ENCODE measurements around the gene FBXO38. TPM values are rescaled to one million over a fixed set of nuclear protein-coding genes. Genes with fewer than 3 reads are reported as not detected.

FBXO38 gene
- polyA plus RNA-seq, 3 donors, result 6.8 to 22.1 (median 14.8) TPM

DNA sequence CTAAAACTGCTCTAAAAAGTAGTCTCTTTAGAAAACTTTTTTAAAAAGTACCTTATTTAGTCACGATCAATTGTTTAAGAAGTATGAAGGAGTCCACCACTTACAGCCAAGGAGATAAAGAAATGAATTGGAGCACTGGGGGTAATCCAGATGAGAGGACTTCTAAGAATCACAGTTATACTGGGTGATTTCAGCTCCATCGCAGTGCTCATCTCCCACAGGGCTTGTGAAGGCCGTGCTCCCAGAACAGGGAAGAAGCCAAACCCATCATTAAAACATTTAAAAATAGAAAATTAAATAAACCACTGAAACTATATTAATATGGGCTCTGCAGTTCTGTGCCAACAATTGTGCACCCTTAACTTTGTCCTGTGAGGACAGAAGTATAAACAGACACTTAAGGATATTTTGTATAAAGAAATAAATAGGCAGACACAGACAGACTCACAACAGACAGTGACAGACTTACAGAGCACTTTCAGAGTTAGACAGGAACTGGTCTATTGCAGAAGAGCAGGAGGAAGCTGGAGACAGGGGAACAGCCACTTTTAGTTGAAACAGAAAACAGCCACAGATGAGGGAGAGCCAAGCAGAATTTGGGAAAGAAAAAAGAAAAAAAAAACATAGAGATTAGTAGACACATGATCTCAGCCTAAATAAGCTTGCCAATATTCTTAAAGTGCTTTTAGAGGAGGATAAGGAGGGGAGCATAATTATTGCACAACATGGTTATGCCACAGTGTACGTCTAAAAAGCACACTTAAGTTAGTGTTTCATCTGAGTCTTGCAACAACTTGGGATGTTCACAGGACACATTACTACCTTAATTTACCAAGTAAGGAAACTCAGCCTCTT lies 81.8 kb downstream of the FBXO38 start:
- Histone ChIP-seq H4K20me1 (ENCODE audit: insufficient read depth, low read length) (no peaks in the 10 kb centered on the region), H3K9ac (ENCODE audit: insufficient read depth, low read length, poor library complexity, severe bottlenecking) (no peak overlapping the region), H3K9me3 (replicated peaks in 1 of 2; ENCODE audit: control insufficient read depth in 1 of 2, insufficient read depth in 1 of 2, low read length in 2 of 2) (no peaks in the 10 kb centered on the region), H3K36me3 (replicated peaks in 1 of 2; ENCODE audit: control insufficient read depth in 1 of 2, insufficient read depth in 2 of 2, low read length in 2 of 2) (no peaks in the 10 kb centered on the region), H3K27ac (ENCODE audit: low read depth in 1 of 2, low read length in 2 of 2) (peak overlapping the region in 1 of 2 donors; percentile 57), H3K4me1 (ENCODE audit: control insufficient read depth in 1 of 2, insufficient read depth in 2 of 2, low read length in 2 of 2) (peaks cover 16 to 20% of the 10 kb centered on the region in 2 donors), H3K79me2 (ENCODE audit: insufficient read depth, low read length) (no peaks in the 10 kb centered on the region), H3K4me2 (replicated peaks; ENCODE audit: extremely low read depth, low read length, poor library complexity, severe bottlenecking) (peak overlapping the region; percentile 64), H3K27me3 (ENCODE audit: control insufficient read depth in 2 of 2, insufficient read depth in 2 of 2, low read length in 2 of 2) (no peaks in the 10 kb centered on the region), H3K4me3 (replicated peaks in 1 of 3; ENCODE audit: low read depth in 2 of 3, low read length in 3 of 3) (peak overlapping the region in 1 of 3 experiments; percentile 46), H2AFZ (ENCODE audit: insufficient read depth, low read depth, low read length, poor library complexity, severe bottlenecking) (peak overlapping the region; percentile 58)
- TF ChIP-seq, protein P1, sequence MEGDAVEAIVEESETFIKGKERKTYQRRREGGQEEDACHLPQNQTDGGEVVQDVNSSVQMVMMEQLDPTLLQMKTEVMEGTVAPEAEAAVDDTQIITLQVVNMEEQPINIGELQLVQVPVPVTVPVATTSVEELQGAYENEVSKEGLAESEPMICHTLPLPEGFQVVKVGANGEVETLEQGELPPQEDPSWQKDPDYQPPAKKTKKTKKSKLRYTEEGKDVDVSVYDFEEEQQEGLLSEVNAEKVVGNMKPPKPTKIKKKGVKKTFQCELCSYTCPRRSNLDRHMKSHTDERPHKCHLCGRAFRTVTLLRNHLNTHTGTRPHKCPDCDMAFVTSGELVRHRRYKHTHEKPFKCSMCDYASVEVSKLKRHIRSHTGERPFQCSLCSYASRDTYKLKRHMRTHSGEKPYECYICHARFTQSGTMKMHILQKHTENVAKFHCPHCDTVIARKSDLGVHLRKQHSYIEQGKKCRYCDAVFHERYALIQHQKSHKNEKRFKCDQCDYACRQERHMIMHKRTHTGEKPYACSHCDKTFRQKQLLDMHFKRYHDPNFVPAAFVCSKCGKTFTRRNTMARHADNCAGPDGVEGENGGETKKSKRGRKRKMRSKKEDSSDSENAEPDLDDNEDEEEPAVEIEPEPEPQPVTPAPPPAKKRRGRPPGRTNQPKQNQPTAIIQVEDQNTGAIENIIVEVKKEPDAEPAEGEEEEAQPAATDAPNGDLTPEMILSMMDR (IDR thresholded peaks at IDR 0.05), result no peak
- Mint-ChIP-seq H3K4me3 (peak overlapping the region; percentile 58 to 89), H3K4me1 (peaks cover 22% of the 10 kb centered on the region), H3K9me3 (peaks cover 0 to 12% (median 3%) of the 10 kb centered on the region in 7 donors), H3K27ac (peak overlapping the region; percentile 7 to 75 (median 28)), H3K36me3 (no peaks in the 10 kb centered on the region), H3K27me3 (ENCODE audit: low read depth in 3 of 3) (peaks cover 0 to 2% (median 0%) of the 10 kb centered on the region in 3 donors)
- intact Hi-C loops (cut with micrococcal nuclease), result no loop called here
- DNase-seq, result peak; percentile 26 to 48 (median 29)
- WGBS (ENCODE audit: insufficient coverage), result no CpG with 5 or more reads among the region's 4 CpGs

DNA sequence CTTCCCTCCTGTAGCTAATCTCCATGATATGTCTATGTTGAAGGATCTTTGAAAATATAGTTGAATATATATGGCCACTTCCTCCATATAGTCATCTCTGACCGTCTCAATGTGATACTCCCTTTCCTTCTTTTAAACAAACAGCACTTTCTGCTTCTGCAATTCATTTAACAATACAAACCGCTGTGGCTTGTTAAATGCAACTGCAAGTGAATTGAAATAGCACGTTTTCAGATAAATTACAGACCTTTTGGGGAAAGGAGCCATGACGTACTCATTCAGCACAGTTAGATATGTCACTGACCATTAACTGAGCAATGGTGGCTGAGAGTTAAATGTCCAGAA lies 82.5 kb downstream of the FBXO38 start:
- H3K4me1 Mint-ChIP-seq, result peaks cover 22% of the 10 kb centered on the region
- Histone ChIP-seq H3K4me2 (replicated peaks; ENCODE audit: extremely low read depth, low read length, poor library complexity, severe bottlenecking) (peak overlapping the region; percentile 64), H2AFZ (ENCODE audit: insufficient read depth, low read depth, low read length, poor library complexity, severe bottlenecking) (peak overlapping the region; percentile 58), H3K4me3 (replicated peaks in 1 of 3; ENCODE audit: low read depth in 2 of 3, low read length in 3 of 3) (peak overlapping the region in 1 of 3 experiments; percentile 46), H3K27me3 (ENCODE audit: control insufficient read depth in 2 of 2, insufficient read depth in 2 of 2, low read length in 2 of 2) (no peaks in the 10 kb centered on the region), H3K9me3 (replicated peaks in 1 of 2; ENCODE audit: control insufficient read depth in 1 of 2, insufficient read depth in 1 of 2, low read length in 2 of 2) (no peaks in the 10 kb centered on the region), H3K79me2 (ENCODE audit: insufficient read depth, low read length) (no peaks in the 10 kb centered on the region), H3K4me1 (ENCODE audit: control insufficient read depth in 1 of 2, insufficient read depth in 2 of 2, low read length in 2 of 2) (peaks cover 16 to 20% of the 10 kb centered on the region in 2 donors), H3K36me3 (replicated peaks in 1 of 2; ENCODE audit: control insufficient read depth in 1 of 2, insufficient read depth in 2 of 2, low read length in 2 of 2) (no peaks in the 10 kb centered on the region), H3K9ac (ENCODE audit: insufficient read depth, low read length, poor library complexity, severe bottlenecking) (no peak overlapping the region), H4K20me1 (ENCODE audit: insufficient read depth, low read length) (no peaks in the 10 kb centered on the region), H3K27ac (ENCODE audit: low read depth in 1 of 2, low read length in 2 of 2) (peak overlapping the region in 1 of 2 donors; percentile 57)
- intact Hi-C loops (cut with micrococcal nuclease), result no loop called here
- H3K27me3 Mint-ChIP-seq (ENCODE audit: low read depth in 3 of 3), result peaks cover 0 to 1% (median 0%) of the 10 kb centered on the region in 3 donors
- H3K9me3 Mint-ChIP-seq, result peaks cover 0 to 12% (median 3%) of the 10 kb centered on the region in 7 donors
- peak overlapping the region in 1 of 2 donors; percentile 89 for H3K4me3 Mint-ChIP-seq
- no peaks in the 10 kb centered on the region for H3K36me3 Mint-ChIP-seq
- TF ChIP-seq, protein P1 (IDR thresholded peaks at IDR 0.05), result no peak
- peak overlapping the region in 2 of 7 donors; percentile 64 to 75 for H3K27ac Mint-ChIP-seq
- no CpG with 5 or more reads among the region's 4 CpGs for WGBS (ENCODE audit: insufficient coverage)
- peak in 2 of 3 donors; percentile 6 to 10 for DNase-seq

All from CD14-positive monocyte (primary cell).